Lung (tissue), 12 donors: ENCODE results near the gene ABHD12. TPM values are rescaled to one million over a fixed set of nuclear protein-coding genes. Genes with fewer than 3 reads are reported as not detected.

Experiments
- ATAC-seq: fragments of 200-7000 bp; cut with Tn5 transposase; one replicate; pipeline ENCODE4 v1.9.1; 2020; ENCODE audit warnings: moderate number of reproducible peaks; ENCODE audit not compliant: insufficient read depth, low FRiP score
- DNase-seq, 3 donors: peaks; one replicate each; pipeline ENCODE4 v3.0.0-alpha.2; 2013 to 2017
- H3K27ac ChIP-seq, 2 donors: one replicate each; pipeline ENCODE4 v1.5.1; 2013; ENCODE audit warnings: mild to moderate bottlenecking in 2 of 2, moderate library complexity in 2 of 2, control low read depth in 1 of 2, inconsistent platforms in 1 of 2, low read depth in 1 of 2, low read length in 1 of 2
- H3K27me3 ChIP-seq, 3 donors: one replicate each; pipeline ENCODE4 v1.5.1; 2013; ENCODE audit warnings: low read length in 2 of 3; ENCODE audit not compliant: control insufficient read depth in 3 of 3, insufficient read depth in 3 of 3
- H3K36me3 ChIP-seq, 4 donors: one replicate each; pipeline ENCODE4 v1.5.1; 2013; ENCODE audit warnings: low read length in 4 of 4, mild to moderate bottlenecking in 1 of 4, moderate library complexity in 1 of 4; ENCODE audit not compliant: control insufficient read depth in 4 of 4, insufficient read depth in 4 of 4
- H3K4me1 ChIP-seq, 5 donors: one replicate each; pipeline ENCODE4 v1.5.1; 2013; ENCODE audit warnings: low read length in 5 of 5, mild to moderate bottlenecking in 2 of 5, moderate library complexity in 1 of 5; ENCODE audit not compliant: control insufficient read depth in 5 of 5, insufficient read depth in 5 of 5
- H3K4me3 ChIP-seq: one replicate; pipeline ENCODE4 v1.5.1; 2013; ENCODE audit warnings: mild to moderate bottlenecking, control low read depth, moderate library complexity
- H3K9ac ChIP-seq, 2 donors: one replicate each; pipeline ENCODE4 v1.5.1; 2013; ENCODE audit warnings: low read length in 2 of 2, control low read depth in 1 of 2; ENCODE audit not compliant: insufficient read depth in 1 of 2
- H3K9me3 ChIP-seq, 4 donors: one replicate each; pipeline ENCODE4 v1.5.1; 2013; ENCODE audit warnings: low read length in 3 of 4, mild to moderate bottlenecking in 1 of 4, moderate library complexity in 1 of 4; ENCODE audit not compliant: control insufficient read depth in 4 of 4, insufficient read depth in 3 of 4
- CTCF ChIP-seq: IDR thresholded peaks from 2 replicates; pipeline ENCODE4 v1.5.1; 2012; ENCODE audit warnings: mild to moderate bottlenecking; ENCODE audit errors: control extremely low read depth, extremely low read depth
- WGBS, 2 donors: extraction: QIAGEN DNeasy Blood & Tissue Kit; methylation state at CpG; one replicate each; pipeline ENCODE4 v1.1.7; 2013; 5-methylcytosine and 5-hydroxymethylcytosine counted together
- polyA plus RNA-seq, 2 donors: library from polyadenylated mRNA; stranded (reverse); fragments of 200-250 nt; gene quantifications; one replicate each; pipeline ENCODE4 v1.2.1, GENCODE V29; 2013
- total RNA-seq, 2 donors: library from RNA; depleted of rRNA in 1 of 2; stranded (reverse); fragments of >200 nt in 1 of 2; gene quantifications; one replicate each; pipeline ENCODE4 v1.2.1, GENCODE V29; 2014 to 2021
- donor health status: control.
- donor health status: control.
- donor health status: Bipolar disorder and iron deficiency.
- donor health status: healthy.
- donor health status: DM: yes; HTN: yes; CAD: no.

The ABHD12 gene
- total and polyA plus RNA-seq, 4 donors, result 34.3 to 58.1 (median 44.6) TPM

- no peak overlapping the region for H3K9ac ChIP-seq
- H3K36me3 ChIP-seq, result peaks cover 4 to 91% (median 22%) of the 10 kb centered on the region in 4 donors
- H3K9me3 ChIP-seq, result no peaks in the 10 kb centered on the region
- no peaks in the 10 kb centered on the region for H3K27me3 ChIP-seq
- DNase-seq (peak in 1 of 3 donors; percentile 11), ATAC-seq (no peak)
- no peak overlapping the region for H3K4me3 ChIP-seq
- H3K4me1 ChIP-seq, result no peaks in the 10 kb centered on the region
- TF ChIP-seq CTCF, result no peak
- no peak overlapping the region for H3K27ac ChIP-seq
- WGBS, 2 donors, result 96 to 97% methylated on average over 33 of the region's 33 CpGs
These were observed 109.8 kb downstream of the ABHD12 start for GRCh38 chr20:25280574-25281535.

- peaks cover 0 to 89% (median 16%) of the 10 kb centered on the region in 4 donors for H3K36me3 ChIP-seq
- ATAC-seq, result no peak
- H3K4me3 ChIP-seq, result no peak overlapping the region
- H3K9ac ChIP-seq, result no peak overlapping the region
- H3K27ac ChIP-seq, result no peak overlapping the region
- H3K4me1 ChIP-seq, result no peaks in the 10 kb centered on the region
- no peak for TF ChIP-seq CTCF
- H3K9me3 ChIP-seq, result no peaks in the 10 kb centered on the region
- 91 to 95% methylated on average over 15 of the region's 15 CpGs for WGBS, 2 donors
- no peaks in the 10 kb centered on the region for H3K27me3 ChIP-seq
- DNase-seq, result peak in 1 of 3 donors; percentile 4
These were observed 110.5 kb downstream of the ABHD12 start for GRCh38 chr20:25280051-25280573.

GRCh38 chr20:25279403-25279802 lies 111.2 kb downstream of the ABHD12 start:
- 94 to 97% methylated on average over 9 of the region's 9 CpGs for WGBS, 2 donors
- no peaks in the 10 kb centered on the region for H3K9me3 ChIP-seq
- no peak for ATAC-seq
- H3K36me3 ChIP-seq, result peaks cover 0 to 94% (median 16%) of the 10 kb centered on the region in 4 donors
- no peak for DNase-seq
- no peak overlapping the region for H3K9ac ChIP-seq
- H3K27me3 ChIP-seq, result no peaks in the 10 kb centered on the region
- TF ChIP-seq CTCF, result no peak
- no peak overlapping the region for H3K4me3 ChIP-seq
- no peak overlapping the region for H3K27ac ChIP-seq
- no peaks in the 10 kb centered on the region for H3K4me1 ChIP-seq
